Measurements from ENCODE around the gene CST9L. TPM values are rescaled to one million over a fixed set of nuclear protein-coding genes. Genes with fewer than 3 reads are reported as not detected.

CST9L gene
- total and polyA plus RNA-seq, 4 donors: not detected

DNA sequence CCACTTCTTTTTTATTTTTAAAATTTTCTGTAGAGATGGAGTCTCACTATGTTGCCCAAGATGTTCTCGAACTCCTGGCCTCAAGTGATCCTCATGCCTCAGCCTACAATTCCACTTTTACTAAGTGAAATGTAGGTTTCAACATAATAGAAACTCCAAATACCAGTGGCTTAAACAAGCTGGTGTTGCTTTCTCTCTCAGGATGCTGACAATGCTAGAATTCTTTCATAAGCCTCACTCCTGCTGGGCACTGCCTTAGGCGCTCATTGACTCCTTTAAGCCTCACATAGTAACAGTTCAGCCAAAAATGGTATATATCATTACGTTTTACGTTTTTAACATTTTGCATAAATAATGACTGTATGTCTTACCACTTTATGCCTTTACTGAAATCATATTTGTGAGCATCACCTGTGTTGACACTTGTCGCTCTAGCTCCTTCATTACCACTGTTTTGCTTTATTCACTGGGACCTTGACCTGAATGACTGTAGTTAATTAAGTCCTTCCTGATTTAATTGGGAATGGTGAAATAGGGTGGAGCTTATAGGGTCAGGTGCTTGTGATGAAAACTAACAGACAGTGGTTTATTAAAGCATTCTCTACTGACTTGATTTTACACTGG, 41.3 kb upstream of the CST9L start:
- Histone ChIP-seq H3K9me3 (ENCODE audit: control insufficient read depth in 4 of 4, insufficient read depth in 3 of 4, low read length in 3 of 4) (no peaks in the 10 kb centered on the region), H3K36me3 (ENCODE audit: control insufficient read depth in 4 of 4, insufficient read depth in 4 of 4, low read length in 4 of 4) (no peaks in the 10 kb centered on the region), H3K9ac (ENCODE audit: insufficient read depth in 1 of 2, low read length in 2 of 2) (no peak overlapping the region), H3K27me3 (ENCODE audit: control insufficient read depth in 3 of 3, insufficient read depth in 3 of 3, low read length in 2 of 3) (no peaks in the 10 kb centered on the region), H3K27ac (ENCODE audit: low read depth in 1 of 2, low read length in 1 of 2) (no peak overlapping the region), H3K4me3 (no peak overlapping the region), H3K4me1 (ENCODE audit: control insufficient read depth in 5 of 5, insufficient read depth in 5 of 5, low read length in 5 of 5) (no peaks in the 10 kb centered on the region)
- TF ChIP-seq, protein P1, sequence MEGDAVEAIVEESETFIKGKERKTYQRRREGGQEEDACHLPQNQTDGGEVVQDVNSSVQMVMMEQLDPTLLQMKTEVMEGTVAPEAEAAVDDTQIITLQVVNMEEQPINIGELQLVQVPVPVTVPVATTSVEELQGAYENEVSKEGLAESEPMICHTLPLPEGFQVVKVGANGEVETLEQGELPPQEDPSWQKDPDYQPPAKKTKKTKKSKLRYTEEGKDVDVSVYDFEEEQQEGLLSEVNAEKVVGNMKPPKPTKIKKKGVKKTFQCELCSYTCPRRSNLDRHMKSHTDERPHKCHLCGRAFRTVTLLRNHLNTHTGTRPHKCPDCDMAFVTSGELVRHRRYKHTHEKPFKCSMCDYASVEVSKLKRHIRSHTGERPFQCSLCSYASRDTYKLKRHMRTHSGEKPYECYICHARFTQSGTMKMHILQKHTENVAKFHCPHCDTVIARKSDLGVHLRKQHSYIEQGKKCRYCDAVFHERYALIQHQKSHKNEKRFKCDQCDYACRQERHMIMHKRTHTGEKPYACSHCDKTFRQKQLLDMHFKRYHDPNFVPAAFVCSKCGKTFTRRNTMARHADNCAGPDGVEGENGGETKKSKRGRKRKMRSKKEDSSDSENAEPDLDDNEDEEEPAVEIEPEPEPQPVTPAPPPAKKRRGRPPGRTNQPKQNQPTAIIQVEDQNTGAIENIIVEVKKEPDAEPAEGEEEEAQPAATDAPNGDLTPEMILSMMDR (IDR thresholded peaks at IDR 0.05; ENCODE audit: control extremely low read depth, extremely low read depth): no peak
- WGBS, 2 donors: 92 to 96% methylated on average over 5 of the region's 5 CpGs
- ATAC-seq (ENCODE audit: insufficient read depth, low FRiP score) (no peak), DNase-seq (no peak)

DNA sequence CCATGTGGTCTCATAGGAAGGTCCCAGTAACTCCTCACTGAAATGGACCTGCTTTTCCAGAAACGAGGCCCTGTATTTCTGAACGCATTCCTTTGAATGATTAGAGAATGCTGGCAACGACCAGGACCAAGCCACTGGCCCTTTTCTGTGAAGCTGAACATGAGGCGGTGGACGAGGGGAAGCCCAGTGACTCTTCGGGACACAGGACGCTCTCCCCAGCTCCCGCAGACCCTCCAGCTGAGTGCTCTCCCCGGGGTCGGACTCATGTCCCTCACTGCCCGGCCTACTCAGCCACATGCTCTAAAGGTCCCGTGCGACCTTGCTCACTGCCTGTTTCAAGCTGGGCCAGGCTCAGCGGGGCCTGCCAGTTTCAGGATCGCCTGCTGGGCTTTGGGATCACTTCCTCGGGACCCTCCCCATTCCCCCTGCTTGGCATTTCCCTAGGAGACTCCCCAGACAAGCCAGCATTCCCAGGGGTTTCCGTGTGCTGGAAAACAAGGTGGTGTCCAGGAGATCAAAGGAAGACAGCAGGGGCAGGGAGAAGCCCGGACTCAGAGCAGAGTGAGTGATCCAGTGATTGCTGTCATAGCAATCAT, 40.1 kb upstream of the CST9L start:
- Histone ChIP-seq H3K36me3 (ENCODE audit: control insufficient read depth in 4 of 4, insufficient read depth in 4 of 4, low read length in 4 of 4) (no peaks in the 10 kb centered on the region), H3K27ac (ENCODE audit: low read depth in 1 of 2, low read length in 1 of 2) (no peak overlapping the region), H3K4me1 (ENCODE audit: control insufficient read depth in 5 of 5, insufficient read depth in 5 of 5, low read length in 5 of 5) (no peaks in the 10 kb centered on the region), H3K4me3 (no peak overlapping the region), H3K9me3 (ENCODE audit: control insufficient read depth in 4 of 4, insufficient read depth in 3 of 4, low read length in 3 of 4) (no peaks in the 10 kb centered on the region), H3K27me3 (ENCODE audit: control insufficient read depth in 3 of 3, insufficient read depth in 3 of 3, low read length in 2 of 3) (no peaks in the 10 kb centered on the region), H3K9ac (ENCODE audit: insufficient read depth in 1 of 2, low read length in 2 of 2) (no peak overlapping the region)
- no peak for DNase-seq
- TF ChIP-seq, protein P1 (IDR thresholded peaks at IDR 0.05; ENCODE audit: control extremely low read depth, extremely low read depth): no peak
- 74 to 85% methylated on average over 18 of the region's 18 CpGs for WGBS, 2 donors
- no peak for ATAC-seq (ENCODE audit: insufficient read depth, low FRiP score)

DNA sequence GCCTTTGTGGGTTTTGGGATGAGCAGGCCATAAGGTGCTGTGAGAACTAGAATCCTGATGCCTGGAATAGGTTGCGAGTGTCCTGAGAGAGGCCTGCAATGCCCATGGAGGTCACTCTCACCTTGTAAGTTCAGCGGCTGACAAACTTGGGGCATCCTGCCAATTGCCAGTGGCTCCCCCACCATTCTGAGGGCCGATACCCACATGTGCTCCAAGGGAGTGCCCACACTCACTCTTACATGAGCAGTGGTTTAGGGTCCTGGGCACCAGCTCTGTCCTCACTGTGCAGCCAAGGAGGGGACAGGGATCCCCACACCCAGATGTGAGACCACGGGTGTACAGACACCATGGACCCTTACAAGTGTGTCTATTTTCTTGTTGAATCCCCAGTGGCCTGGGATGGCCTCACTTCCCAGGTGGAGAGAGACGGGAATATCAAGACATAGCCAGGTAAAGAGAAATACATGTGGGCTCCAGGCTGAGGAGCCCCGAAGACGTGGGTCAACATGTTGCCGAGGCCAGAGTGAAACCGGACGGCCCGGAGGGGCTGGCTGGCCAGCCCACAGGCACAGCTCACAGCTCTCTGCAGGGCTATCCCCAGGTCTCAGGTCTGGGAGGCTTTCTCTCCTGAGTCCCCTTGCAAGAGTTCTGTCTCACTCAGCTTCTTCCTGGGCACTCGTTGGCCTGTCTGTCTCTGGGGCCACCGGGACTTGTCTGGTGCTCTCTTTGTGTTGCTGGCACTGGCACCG, 39.4 kb upstream of the CST9L start:
- no peak for DNase-seq
- TF ChIP-seq, protein P1 (IDR thresholded peaks at IDR 0.05; ENCODE audit: control extremely low read depth, extremely low read depth): no peak
- H3K27me3 ChIP-seq (ENCODE audit: control insufficient read depth in 3 of 3, insufficient read depth in 3 of 3, low read length in 2 of 3): no peaks in the 10 kb centered on the region
- no peak overlapping the region for H3K27ac ChIP-seq (ENCODE audit: low read depth in 1 of 2, low read length in 1 of 2)
- no peak overlapping the region for H3K4me3 ChIP-seq
- no peaks in the 10 kb centered on the region for H3K36me3 ChIP-seq (ENCODE audit: control insufficient read depth in 4 of 4, insufficient read depth in 4 of 4, low read length in 4 of 4)
- no peak for ATAC-seq (ENCODE audit: insufficient read depth, low FRiP score)
- no peaks in the 10 kb centered on the region for H3K9me3 ChIP-seq (ENCODE audit: control insufficient read depth in 4 of 4, insufficient read depth in 3 of 4, low read length in 3 of 4)
- 91 to 95% methylated on average over 14 of the region's 14 CpGs for WGBS, 2 donors
- H3K9ac ChIP-seq (ENCODE audit: insufficient read depth in 1 of 2, low read length in 2 of 2): no peak overlapping the region
- H3K4me1 ChIP-seq (ENCODE audit: control insufficient read depth in 5 of 5, insufficient read depth in 5 of 5, low read length in 5 of 5): no peaks in the 10 kb centered on the region
